Esophagus muscularis mucosa (tissue), 4 donors: ENCODE results near the gene OSGEP. TPM values are rescaled to one million over a fixed set of nuclear protein-coding genes. Genes with fewer than 3 reads are reported as not detected.

Experiments used
- DNase-seq: peaks from one replicate; pipeline ENCODE4 v3.0.0-alpha.2; 2017; ENCODE audit errors: extremely low spot score
- H3K27ac ChIP-seq, 4 donors: fragments of 200-600 bp; sonication (generic); replicated peaks in 1 of 4; 1 replicate in 3 of 4; 2 replicates in 1 of 4; pipeline ENCODE4 v1.5.1; 2016 to 2019; ENCODE audit warnings: mild to moderate bottlenecking in 1 of 4
- H3K27me3 ChIP-seq, 4 donors: fragments of 200-600 bp; sonication (generic); one replicate each; pipeline versions ENCODE4 v1.5.1 to v1.6.0; 2016 to 2019
- H3K36me3 ChIP-seq, 4 donors: fragments of 200-600 bp; sonication (generic); one replicate each; pipeline ENCODE4 v1.5.1; 2016 to 2019
- H3K4me1 ChIP-seq, 4 donors: fragments of 200-600 bp; sonication (generic); one replicate each; pipeline ENCODE4 v1.5.1; 2016 to 2019
- H3K4me3 ChIP-seq, 4 donors: fragments of 200-600 bp; sonication (generic); 1 replicate in 2 of 4; 2 replicates in 2 of 4; pipeline ENCODE4 v1.5.1; 2016 to 2019; ENCODE audit warnings: mild to moderate bottlenecking in 4 of 4, moderate library complexity in 1 of 4
- H3K9me3 ChIP-seq, 4 donors: fragments of 200-600 bp; sonication (generic); 1 replicate in 3 of 4; 2 replicates in 1 of 4; pipeline ENCODE4 v1.5.1; 2016 to 2019
- CTCF ChIP-seq, 3 experiments: fragments of 200-600 bp in 2 of 3; fragments of 450-650 bp in 1 of 3; sonication (generic) in 2 of 3; IDR thresholded peaks; one replicate each; pipeline ENCODE4 v1.5.1; 2017 to 2019; ENCODE audit warnings: antibody characterized with exemption in 3 of 3, mild to moderate bottlenecking in 2 of 3, moderate library complexity in 1 of 3
- EP300 ChIP-seq: sonication (generic); formaldehyde crosslinking; IDR thresholded peaks from one replicate; pipeline ENCODE4 v1.6.1; 2017; ENCODE audit warnings: antibody characterized with exemption
- POLR2A ChIP-seq: fragments of 450-650 bp; IDR thresholded peaks from one replicate; pipeline ENCODE4 v1.6.1; 2017; ENCODE audit warnings: antibody characterized with exemption, moderate library complexity, mild to moderate bottlenecking, low read depth
- POLR2AphosphoS5 ChIP-seq, 2 donors: sonication (generic); formaldehyde crosslinking; IDR thresholded peaks; one replicate each; pipeline ENCODE4 v1.6.1; 2017; ENCODE audit warnings: antibody characterized with exemption in 2 of 2
- WGBS: methylation state at CpG from one replicate; pipeline ENCODE4 v1.1.5; 2018; 5-methylcytosine and 5-hydroxymethylcytosine counted together
- intact Hi-C: fragments of 100-400 bp; cut with DNase I; formaldehyde crosslinking; loops from one replicate; pipeline ENCODE4 v1.15.1; 2023
- total RNA-seq, 4 donors: library from RNA; depleted of rRNA; stranded (reverse); fragments of >200 nt; gene quantifications; one replicate each; pipeline versions ENCODE4 v1.1.0 to v1.2.1, GENCODE V29; 2016

OSGEP gene
- total RNA-seq, 4 donors from 2014 or later, result 23.5 to 36.8 (median 24.8) TPM

- Histone ChIP-seq H3K27ac (no peak overlapping the region), H3K36me3 (no peaks in the 10 kb centered on the region), H3K27me3 (peaks cover 0 to 3% (median 0%) of the 10 kb centered on the region in 4 donors), H3K4me1 (no peaks in the 10 kb centered on the region), H3K4me3 (no peak overlapping the region), H3K9me3 (no peaks in the 10 kb centered on the region)
- WGBS, result 42% methylated on average over 2 of the region's 2 CpGs
- intact Hi-C loops, result no loop called here
- TF ChIP-seq CTCF (IDR thresholded peaks at IDR 0.05) (no peak), POLR2A (no peak), EP300 (no peak), POLR2AphosphoS5 (IDR thresholded peaks at IDR 0.05) (no peak)
- no peak for DNase-seq
Observed at GRCh38 chr14:20421267-20421666, 33.3 kb downstream of the OSGEP start.

DNA sequence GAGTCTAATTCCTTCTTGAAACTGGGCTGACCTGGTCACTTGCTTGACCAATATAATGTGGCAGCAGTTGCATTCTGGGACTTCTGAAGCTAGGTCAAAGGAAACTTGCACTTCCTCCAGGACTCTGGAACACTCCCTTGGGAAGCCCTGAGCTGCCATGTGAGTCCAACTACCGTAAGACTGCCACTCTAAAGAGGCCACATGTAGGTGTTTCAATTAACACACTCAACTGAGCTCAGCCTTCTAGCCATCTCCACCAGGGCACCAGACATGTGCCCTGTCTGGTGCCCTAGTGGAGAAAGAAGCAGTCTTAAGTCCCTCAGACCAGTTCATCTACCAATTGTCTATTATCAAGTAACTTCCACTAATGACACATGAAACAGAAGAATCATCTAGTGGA lies 35.2 kb downstream of the OSGEP start:
- DNase-seq, result no peak
- Histone ChIP-seq H3K4me3 (no peak overlapping the region), H3K27me3 (peaks cover 0 to 3% (median 0%) of the 10 kb centered on the region in 4 donors), H3K27ac (no peak overlapping the region), H3K9me3 (no peaks in the 10 kb centered on the region), H3K4me1 (peaks cover 0 to 4% (median 3%) of the 10 kb centered on the region in 4 donors), H3K36me3 (no peaks in the 10 kb centered on the region)
- 63% methylated on average over 1 of the region's 1 CpG for WGBS
- intact Hi-C loops, result loop anchor here (5.0 kb wide), 1 partner anchor 33 kb away; the partner anchor contains the start of gene OSGEP
- TF ChIP-seq CTCF (IDR thresholded peaks at IDR 0.05), result no peak
- no peak for TF ChIP-seq POLR2A
- no peak for TF ChIP-seq POLR2AphosphoS5 (IDR thresholded peaks at IDR 0.05)
- no peak for TF ChIP-seq EP300

- H3K27me3 ChIP-seq, result peaks cover 0 to 3% (median 0%) of the 10 kb centered on the region in 4 donors
- peaks cover 8 to 11% (median 11%) of the 10 kb centered on the region in 4 donors for H3K4me1 ChIP-seq
- TF ChIP-seq POLR2AphosphoS5 (IDR thresholded peaks at IDR 0.05), result no peak
- TF ChIP-seq CTCF (IDR thresholded peaks at IDR 0.05), result no peak
- TF ChIP-seq POLR2A, result no peak
- no peak for TF ChIP-seq EP300
- intact Hi-C loops, result loop anchor here (5.0 kb wide), 1 partner anchor 34 kb away; the partner anchor contains the start of gene OSGEP
- H3K36me3 ChIP-seq, result no peaks in the 10 kb centered on the region
- H3K4me3 ChIP-seq, result no peak overlapping the region
- H3K27ac ChIP-seq, result no peak overlapping the region
- no peak for DNase-seq
- H3K9me3 ChIP-seq, result no peaks in the 10 kb centered on the region
- WGBS, result 91% methylated on average over 2 of the region's 2 CpGs
Observed at GRCh38 chr14:20418501-20418909, 36.1 kb downstream of the OSGEP start.

DNA sequence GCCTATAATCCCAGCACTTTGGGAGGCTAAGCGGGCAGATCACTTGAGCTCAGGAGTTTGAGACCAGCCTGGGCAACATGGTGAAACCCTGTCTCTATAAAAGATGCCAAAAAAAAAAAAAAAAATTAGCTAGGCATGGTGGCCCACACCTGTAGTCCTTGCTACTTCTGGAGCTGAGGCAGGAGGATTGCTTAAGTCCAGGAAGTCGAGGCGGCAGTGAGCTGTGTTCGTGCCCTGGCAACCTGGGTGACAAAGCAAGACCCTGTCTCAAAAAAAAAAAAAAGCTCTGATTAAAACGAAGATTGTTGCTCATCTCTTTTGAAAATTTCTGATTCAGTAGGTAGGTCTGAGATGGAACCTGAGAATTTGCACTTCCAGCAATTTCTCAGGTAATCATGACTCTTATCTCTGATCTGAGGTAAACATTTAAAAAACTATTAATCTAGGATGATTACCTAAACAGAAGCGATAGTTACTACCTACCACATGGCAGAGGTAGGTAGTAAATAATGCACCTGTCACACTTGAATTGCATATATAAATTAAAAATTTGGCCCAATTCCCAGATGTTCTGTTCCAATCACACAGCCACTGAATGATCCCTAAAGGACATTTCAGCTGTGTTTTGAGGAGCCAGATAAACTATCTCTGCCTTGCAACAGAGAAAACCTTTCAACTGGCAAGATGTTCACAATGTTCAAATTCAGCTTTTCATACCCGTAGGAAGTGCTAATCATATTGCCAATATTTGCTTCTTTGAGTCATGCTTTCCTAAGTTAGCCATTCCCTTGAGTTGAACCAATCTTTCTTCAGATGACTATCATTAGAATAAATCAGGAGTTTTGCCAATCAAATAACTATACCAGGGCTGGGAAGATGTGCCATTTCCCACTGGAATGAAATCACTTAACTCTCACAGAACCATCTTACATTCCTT lies 37.1 kb downstream of the OSGEP start:
- Histone ChIP-seq H3K36me3 (no peaks in the 10 kb centered on the region), H3K4me1 (peaks cover 9 to 12% (median 11%) of the 10 kb centered on the region in 4 donors), H3K4me3 (no peak overlapping the region), H3K27ac (no peak overlapping the region), H3K27me3 (peaks cover 0 to 3% (median 0%) of the 10 kb centered on the region in 4 donors), H3K9me3 (no peaks in the 10 kb centered on the region)
- TF ChIP-seq POLR2A (no peak), CTCF (IDR thresholded peaks at IDR 0.05) (no peak), EP300 (no peak)
- DNase-seq, result no peak
- intact Hi-C loops, result loop anchor here (5.0 kb wide), 1 partner anchor 35 kb away; the partner anchor contains the start of gene OSGEP
- 76% methylated on average over 7 of the region's 7 CpGs for WGBS
